CMK (cell line): ENCODE results near the gene MYRIP.

ENCODE experiments used
- DNase-seq: peaks from one replicate; pipeline ENCODE4 v3.0.0-alpha.2; 2010; ENCODE audit warnings: low read depth

The MYRIP gene

GRCh38 chr3:40189118-40189517 is 379.7 kb downstream of the MYRIP start:
- DNase-seq: no peak

- no peak for DNase-seq
Observed at GRCh38 chr3:40190056-40190455, 380.6 kb downstream of the MYRIP start.

DNA sequence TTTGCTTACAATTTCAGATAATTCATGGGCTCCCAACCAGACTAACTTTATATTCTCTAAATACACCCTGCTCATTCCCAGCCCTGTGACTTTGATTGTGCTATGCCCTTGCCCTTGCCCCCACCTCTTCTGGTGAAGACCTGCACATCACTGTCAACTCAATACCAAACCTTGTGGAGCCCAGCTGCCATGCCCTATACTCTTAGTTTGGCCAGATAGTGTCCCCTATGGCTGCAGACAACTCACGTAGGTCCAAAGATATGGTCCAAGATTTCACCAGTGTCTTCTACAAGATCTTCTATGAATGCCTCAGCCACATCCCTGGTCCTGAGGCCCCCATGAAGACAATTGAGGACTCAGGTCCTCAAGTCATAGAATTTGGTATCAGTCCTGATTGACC is 381.8 kb downstream of the MYRIP start:
- no peak for DNase-seq

GRCh38 chr3:40191850-40192448 is 382.5 kb downstream of the MYRIP start:
- DNase-seq: peak; percentile 36

DNA sequence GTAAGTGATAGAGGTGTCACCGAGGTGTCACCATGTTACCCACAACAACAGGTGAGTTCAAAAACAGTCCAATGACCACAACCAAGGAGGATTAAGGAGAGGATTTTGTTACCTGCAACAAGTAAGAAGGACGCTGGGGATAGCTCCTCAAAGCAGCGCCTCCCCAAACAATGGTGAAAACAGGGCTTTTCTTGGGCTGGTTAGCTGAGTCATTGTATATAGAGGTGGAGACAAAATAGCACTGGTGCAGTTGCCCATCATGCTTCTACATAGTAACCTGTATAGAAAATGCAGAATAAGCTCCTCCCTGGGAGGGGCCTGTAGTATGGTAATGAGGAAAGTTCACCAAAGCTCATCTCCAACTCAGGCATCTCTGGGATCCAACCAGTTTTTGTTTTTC is 383.2 kb downstream of the MYRIP start:
- DNase-seq: no peak

- no peak for DNase-seq
Observed at GRCh38 chr3:40196966-40197365, 387.6 kb downstream of the MYRIP start.

- no peak for DNase-seq
Observed at GRCh38 chr3:40200692-40201316, 391.4 kb downstream of the MYRIP start.

DNA sequence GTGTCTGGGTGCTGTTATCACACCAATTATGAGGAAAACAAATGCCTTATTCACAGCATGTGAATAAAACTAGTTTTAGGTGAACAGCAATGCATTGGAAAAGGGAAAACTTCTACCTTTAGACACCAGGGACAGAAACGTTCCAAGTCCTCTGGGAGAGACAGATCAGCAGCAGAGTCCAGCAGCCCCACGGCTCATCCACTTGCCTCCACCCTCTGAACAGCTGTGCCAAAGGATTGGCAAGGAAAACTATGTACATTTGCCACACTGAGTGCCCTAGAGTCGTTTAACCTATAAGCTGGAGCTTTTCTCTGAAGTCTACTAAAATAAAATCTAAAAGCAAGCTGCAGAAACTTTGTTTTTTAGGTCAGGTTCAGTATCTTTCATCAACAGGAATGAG is 392.4 kb downstream of the MYRIP start:
- no peak for DNase-seq

- no peak for DNase-seq
Observed at GRCh38 chr3:40206522-40206921, 397.1 kb downstream of the MYRIP start.

GRCh38 chr3:40207796-40208195 is 398.4 kb downstream of the MYRIP start:
- no peak for DNase-seq

DNA sequence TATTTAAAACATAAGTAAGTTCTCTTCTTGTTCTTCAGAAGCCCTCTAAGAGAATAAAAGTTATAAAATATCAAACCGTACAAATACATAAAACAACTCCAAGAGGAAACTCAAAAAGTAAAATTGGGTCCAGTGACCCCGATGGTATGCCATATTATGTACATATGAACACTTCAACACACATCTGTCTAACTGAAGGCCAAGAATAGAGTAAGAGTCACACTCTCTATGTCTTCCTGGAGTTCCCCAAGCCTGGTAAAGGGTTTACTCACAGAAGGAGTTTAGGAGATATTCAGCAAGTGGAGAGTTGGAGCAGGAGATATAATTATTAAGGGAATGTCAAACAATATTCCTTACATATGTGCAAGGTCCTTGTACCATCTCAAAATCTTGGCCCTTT is 398.8 kb downstream of the MYRIP start:
- no peak for DNase-seq

- DNase-seq: no peak
Observed at GRCh38 chr3:40211579-40211978, 402.2 kb downstream of the MYRIP start.

DNA sequence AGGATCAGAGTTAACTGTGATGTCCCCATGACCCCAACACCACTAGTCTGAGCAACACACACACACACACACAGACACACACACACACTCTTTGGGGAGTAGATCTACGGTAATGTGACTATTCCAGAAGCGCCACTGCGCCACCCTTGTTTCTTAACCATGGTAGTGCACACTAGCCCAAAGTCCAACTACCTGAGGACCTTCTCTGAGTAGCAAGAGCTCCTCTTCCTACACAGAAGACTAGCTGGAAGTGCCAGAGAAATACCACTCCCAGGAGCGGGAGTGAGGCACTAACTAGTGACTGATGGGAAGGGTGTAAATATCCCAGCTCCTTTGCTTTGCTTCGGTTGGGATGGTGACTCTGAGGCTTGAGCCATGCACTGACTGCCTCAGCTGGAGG is 404.1 kb downstream of the MYRIP start:
- no peak for DNase-seq

DNA sequence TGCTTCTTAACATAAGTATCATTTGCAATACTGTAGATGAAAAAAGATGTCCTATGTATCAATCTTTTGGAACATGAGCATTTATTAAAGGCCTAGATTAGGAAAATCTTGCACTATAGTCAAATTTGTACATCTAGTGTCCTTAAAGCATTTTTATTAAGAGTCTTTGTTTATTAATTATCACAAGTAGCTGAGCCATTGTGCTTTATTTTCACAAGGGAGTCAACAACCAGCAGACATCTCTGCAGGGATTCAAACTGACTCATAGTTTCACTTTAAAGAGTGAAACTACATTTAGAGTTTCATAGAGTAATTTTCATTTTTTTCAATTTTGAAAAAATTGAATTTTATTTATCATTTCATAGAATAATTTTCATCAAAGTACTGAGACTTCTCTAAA is 405.6 kb downstream of the MYRIP start:
- DNase-seq: no peak

GRCh38 chr3:40216471-40216870 is 407.1 kb downstream of the MYRIP start:
- no peak for DNase-seq

DNA sequence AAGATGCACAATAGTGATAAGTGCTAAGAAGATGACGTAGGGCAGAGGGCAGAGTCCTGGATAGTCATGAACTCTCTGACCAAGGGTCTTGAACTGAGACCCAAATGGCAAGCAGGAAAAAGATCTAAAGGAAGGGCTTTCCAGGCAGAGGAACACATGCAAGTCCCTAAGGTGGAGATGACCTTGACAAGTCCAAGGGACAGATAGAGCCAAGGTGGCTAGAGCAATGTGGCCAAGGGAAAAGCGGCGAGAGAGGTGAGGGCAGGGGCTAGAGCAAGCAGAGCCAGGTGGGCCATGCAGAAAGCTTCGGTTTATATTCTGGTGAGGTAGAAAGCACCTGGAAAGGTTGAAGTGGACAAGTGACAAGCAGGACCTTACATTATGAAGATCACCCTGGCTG is 414.4 kb downstream of the MYRIP start:
- no peak for DNase-seq

DNA sequence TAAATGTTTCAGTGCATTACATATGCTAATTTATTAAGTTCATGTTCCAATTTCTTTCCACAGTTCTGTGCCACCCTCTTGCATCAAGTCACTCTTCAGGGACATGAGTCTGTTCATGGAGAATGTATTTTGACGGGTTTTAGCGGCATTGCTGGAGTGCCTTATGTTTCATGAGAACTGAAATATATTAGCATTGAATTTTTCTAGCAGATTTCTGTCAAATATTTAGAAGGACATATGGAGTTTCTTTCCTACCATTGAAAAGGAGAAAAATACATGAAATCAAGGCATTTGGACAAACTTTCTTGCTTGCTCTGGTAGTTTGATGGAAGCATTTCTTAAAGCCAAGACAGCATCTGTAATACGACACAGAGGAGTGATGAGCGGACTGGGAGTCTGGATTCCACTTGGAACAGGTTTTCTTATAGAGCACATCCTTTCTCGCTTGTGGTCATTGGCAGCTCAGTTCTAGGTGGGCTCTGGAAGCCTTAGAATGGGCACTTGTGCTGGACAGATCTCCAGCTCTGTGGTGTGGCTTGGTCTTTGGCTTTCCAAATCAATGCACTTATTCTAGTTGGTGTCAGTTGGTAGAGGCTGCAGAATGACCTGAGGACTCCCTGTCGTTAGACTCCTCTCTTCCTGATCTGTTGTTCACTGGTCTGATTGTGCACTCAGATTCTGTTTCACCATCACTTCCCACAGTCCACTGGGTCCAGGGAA is 415.5 kb downstream of the MYRIP start:
- DNase-seq: no peak

- no peak for DNase-seq
Observed at GRCh38 chr3:40226636-40227035, 417.2 kb downstream of the MYRIP start.

GRCh38 chr3:40228792-40229350 is 419.5 kb downstream of the MYRIP start:
- DNase-seq: no peak

GRCh38 chr3:40229386-40229785 is 420.0 kb downstream of the MYRIP start:
- no peak for DNase-seq

DNA sequence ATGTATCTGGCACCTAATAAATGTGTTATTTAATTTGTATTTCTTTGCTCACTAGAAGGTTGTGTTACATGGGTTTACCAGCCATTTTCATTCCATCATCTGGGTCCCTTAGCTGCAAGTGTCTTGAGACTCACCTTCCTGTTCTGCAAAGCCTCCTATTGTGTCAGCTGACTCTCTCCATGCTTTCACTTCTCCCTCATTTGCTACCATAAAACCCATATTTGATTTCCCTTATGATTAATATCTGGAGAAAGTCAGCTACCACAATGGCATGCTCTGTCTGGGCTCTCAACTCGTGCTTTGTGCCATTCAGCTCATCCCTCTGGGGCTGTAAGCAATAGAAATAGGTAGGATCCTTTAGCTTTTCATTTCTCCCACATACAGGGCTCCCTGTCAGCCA is 420.6 kb downstream of the MYRIP start:
- no peak for DNase-seq

DNA sequence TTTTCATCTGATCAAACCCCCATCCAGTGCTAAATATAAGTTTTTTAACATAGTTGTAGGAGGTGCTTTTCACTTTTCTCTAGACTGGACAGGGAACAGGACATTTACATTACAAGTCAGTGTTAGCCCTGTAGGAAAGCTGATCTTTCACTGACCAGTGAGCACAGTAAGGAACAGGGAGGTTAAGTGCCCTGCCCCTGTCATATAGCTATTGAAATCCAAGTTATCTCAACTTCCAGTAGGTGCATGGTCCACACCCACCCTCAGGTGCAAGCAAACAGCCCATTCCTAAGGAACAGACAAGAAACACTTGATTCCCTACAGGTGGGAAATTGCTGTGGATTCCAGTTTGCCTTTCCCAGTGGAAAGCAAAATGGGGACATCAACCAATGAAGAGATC is 421.0 kb downstream of the MYRIP start:
- no peak for DNase-seq

DNA sequence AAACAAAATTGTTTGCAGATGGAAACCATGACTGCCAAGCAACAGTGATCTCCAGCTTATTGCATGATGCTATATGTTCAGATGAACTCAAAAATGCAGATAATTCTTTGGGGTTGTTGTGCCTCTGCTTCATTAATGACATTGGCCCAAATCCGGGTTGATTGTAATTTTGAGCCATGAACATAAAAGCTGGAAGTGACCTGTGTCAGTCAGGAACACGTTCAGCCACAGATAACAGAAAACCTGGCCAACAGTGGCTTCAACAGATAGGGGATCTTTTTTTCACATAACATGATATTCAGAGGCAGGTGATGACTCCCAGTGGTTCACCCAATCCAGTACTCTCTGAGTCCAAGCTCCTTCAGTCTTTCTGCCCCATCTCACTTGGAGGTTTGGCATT is 423.2 kb downstream of the MYRIP start:
- DNase-seq: no peak
